ENCODE measurements around the gene SYT2. TPM values are rescaled to one million over a fixed set of nuclear protein-coding genes. Genes with fewer than 3 reads are reported as not detected.

The SYT2 gene
- total RNA-seq, 1 experiment from 2014 or later: 12.1 TPM

DNA sequence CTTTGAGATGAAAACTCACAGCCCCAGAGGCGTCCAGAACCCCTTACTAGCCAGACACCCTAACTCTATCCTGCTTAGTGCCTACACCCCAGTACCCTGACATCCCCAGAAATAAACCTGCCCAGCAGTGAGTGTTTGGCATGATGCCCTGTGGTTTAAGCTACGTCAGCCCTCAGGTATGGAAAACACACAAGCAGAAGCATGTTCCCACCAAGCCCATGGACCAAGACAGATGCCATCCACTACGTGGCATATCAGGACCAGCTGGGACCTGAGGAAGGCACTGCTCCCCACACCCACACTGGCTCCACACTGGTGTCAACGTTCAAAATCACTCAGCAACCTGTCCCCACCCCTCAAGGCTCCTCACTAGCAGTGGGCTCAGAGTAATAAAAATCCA lies 116.4 kb downstream of the SYT2 start (continued):
- no peak for TF ChIP-seq NFYB (CRISPR knock-in tag; conservative IDR thresholded peaks at IDR 0.05; ENCODE audit: low read depth)

DNA sequence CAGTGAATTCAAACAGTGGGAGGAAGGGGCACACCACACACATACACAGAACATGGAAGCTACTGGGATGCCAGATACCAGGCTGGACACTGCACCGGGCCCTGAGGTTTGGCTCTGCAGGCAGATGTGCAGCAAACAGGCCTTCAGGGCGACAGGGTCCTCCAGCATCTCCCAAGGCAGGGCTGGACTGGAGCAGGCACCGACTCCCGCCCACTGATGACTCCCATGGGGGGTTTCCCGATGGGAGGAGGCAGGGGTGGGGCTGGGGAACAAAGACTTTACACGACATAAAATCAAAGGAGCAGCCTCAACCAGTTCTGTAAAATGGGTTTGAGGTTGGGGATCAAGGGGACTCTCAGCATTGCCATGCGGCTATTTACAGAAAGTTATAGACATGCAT lies 118.1 kb downstream of the SYT2 start:
- H3K36me3 Mint-ChIP-seq: no peaks in the 10 kb centered on the region

More for the DNA sequence above, 118.1 kb downstream of the SYT2 start:
- H3K27me3 Mint-ChIP-seq (ENCODE audit: low read depth): no peaks in the 10 kb centered on the region; the same call in 1 of the 2 replicates
- ATAC-seq: no peak
- ChIA-PET POLR2A (no interaction called here), CTCF (no interaction called here)
- H3K9me3 Mint-ChIP-seq: no peaks in the 10 kb centered on the region
- no peak for DNase-seq (ENCODE audit: low spot score)
- H3K4me3 Mint-ChIP-seq: no peak overlapping the region
- no peak overlapping the region for H3K27ac Mint-ChIP-seq
- no peaks in the 10 kb centered on the region for H3K4me1 Mint-ChIP-seq
- TF ChIP-seq NFYB (CRISPR knock-in tag; conservative IDR thresholded peaks at IDR 0.05; ENCODE audit: low read depth) (no peak), CREM (CRISPR knock-in tag; IDR thresholded peaks at IDR 0.05) (no peak), ATF2 (CRISPR knock-in tag; IDR thresholded peaks at IDR 0.05; ENCODE audit: borderline replicate concordance, low read depth) (no peak), SMAD4 (CRISPR knock-in tag; IDR thresholded peaks at IDR 0.05) (no peak), ZNF317 (CRISPR knock-in tag; IDR thresholded peaks at IDR 0.05; ENCODE audit: borderline replicate concordance, low read depth) (no peak), CBFB (CRISPR knock-in tag; IDR thresholded peaks at IDR 0.05; ENCODE audit: low read depth) (no peak), CTCF (IDR thresholded peaks at IDR 0.05) (no peak), PRDM15 (CRISPR knock-in tag; IDR thresholded peaks at IDR 0.05) (no peak), ZNF425 (CRISPR knock-in tag; conservative IDR thresholded peaks at IDR 0.05) (no peak), SOX15 (CRISPR knock-in tag; IDR thresholded peaks at IDR 0.05) (no peak), ZNF232 (CRISPR knock-in tag; IDR thresholded peaks at IDR 0.05) (no peak), ZNF121 (CRISPR knock-in tag; IDR thresholded peaks at IDR 0.05) (no peak), RELA (CRISPR knock-in tag; IDR thresholded peaks at IDR 0.05; ENCODE audit: borderline replicate concordance) (no peak), AFF4 (CRISPR knock-in tag; IDR thresholded peaks at IDR 0.05; ENCODE audit: borderline replicate concordance) (no peak)
- TF ChIP-seq, protein P1, sequence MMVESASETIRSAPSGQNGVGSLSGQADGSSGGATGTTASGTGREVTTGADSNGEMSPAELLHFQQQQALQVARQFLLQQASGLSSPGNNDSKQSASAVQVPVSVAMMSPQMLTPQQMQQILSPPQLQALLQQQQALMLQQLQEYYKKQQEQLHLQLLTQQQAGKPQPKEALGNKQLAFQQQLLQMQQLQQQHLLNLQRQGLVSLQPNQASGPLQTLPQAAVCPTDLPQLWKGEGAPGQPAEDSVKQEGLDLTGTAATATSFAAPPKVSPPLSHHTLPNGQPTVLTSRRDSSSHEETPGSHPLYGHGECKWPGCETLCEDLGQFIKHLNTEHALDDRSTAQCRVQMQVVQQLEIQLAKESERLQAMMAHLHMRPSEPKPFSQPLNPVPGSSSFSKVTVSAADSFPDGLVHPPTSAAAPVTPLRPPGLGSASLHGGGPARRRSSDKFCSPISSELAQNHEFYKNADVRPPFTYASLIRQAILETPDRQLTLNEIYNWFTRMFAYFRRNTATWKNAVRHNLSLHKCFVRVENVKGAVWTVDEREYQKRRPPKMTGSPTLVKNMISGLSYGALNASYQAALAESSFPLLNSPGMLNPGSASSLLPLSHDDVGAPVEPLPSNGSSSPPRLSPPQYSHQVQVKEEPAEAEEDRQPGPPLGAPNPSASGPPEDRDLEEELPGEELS (CRISPR knock-in tag; IDR thresholded peaks at IDR 0.05): no peak
- TF ChIP-seq, protein P2, sequence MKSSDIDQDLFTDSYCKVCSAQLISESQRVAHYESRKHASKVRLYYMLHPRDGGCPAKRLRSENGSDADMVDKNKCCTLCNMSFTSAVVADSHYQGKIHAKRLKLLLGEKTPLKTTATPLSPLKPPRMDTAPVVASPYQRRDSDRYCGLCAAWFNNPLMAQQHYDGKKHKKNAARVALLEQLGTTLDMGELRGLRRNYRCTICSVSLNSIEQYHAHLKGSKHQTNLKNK (CRISPR knock-in tag; IDR thresholded peaks at IDR 0.05): no peak

Data from WTC11 (cell line).